GM20000 (cell line): ENCODE data around the gene NIPAL3.
"Not testable (repeated sequence)": the region's sequence is repeated elsewhere in the genome, so short reads cannot be mapped to it uniquely, and the experiment has no call there.

Source experiments
- DNase-seq: peaks from one replicate; pipeline ENCODE4 v3.0.0; 2012; ENCODE audit warnings: low spot score
- TF ChIP-seq, protein P1 (sequence below): IDR thresholded peaks from 2 replicates; pipeline ENCODE4 v1.5.1; 2012; ENCODE audit warnings: mild to moderate bottlenecking, control low read depth; ENCODE audit errors: extremely low read depth, missing control alignments

Gene NIPAL3

GRCh38 chr1:24513706-24514105 is 98.1 kb downstream of the NIPAL3 start:
- TF ChIP-seq, protein P1, sequence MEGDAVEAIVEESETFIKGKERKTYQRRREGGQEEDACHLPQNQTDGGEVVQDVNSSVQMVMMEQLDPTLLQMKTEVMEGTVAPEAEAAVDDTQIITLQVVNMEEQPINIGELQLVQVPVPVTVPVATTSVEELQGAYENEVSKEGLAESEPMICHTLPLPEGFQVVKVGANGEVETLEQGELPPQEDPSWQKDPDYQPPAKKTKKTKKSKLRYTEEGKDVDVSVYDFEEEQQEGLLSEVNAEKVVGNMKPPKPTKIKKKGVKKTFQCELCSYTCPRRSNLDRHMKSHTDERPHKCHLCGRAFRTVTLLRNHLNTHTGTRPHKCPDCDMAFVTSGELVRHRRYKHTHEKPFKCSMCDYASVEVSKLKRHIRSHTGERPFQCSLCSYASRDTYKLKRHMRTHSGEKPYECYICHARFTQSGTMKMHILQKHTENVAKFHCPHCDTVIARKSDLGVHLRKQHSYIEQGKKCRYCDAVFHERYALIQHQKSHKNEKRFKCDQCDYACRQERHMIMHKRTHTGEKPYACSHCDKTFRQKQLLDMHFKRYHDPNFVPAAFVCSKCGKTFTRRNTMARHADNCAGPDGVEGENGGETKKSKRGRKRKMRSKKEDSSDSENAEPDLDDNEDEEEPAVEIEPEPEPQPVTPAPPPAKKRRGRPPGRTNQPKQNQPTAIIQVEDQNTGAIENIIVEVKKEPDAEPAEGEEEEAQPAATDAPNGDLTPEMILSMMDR = no peak
- no peak for DNase-seq

DNA sequence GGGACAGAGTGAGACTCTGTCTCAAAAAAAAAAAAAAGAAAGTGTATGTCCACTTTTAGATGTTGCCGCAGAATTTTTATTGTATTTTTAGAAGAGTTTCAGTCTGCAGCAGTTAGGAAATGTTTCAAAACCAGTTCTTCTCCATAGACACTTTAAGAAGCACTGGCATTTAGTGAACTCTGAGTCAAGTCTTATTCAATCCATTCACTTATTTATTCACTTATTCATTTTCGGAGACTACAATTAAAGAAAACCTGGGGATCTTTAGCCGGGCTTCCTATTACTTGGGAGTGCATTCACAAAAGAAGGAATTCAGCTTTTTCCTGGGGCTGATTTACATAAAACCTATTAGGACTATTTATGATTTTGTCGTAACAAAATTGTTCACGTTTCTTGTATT is 99.3 kb downstream of the NIPAL3 start:
- DNase-seq = no peak
- TF ChIP-seq, protein P1 = no peak

GRCh38 chr1:24515671-24516209 is 100.1 kb downstream of the NIPAL3 start:
- DNase-seq = not testable (repeated sequence)

- TF ChIP-seq, protein P1 = no peak
- no peak for DNase-seq
These were observed 100.9 kb downstream of the NIPAL3 start for GRCh38 chr1:24516506-24516905.

GRCh38 chr1:24517898-24518297 is 102.3 kb downstream of the NIPAL3 start:
- DNase-seq = no peak
- TF ChIP-seq, protein P1 = no peak

- not testable (repeated sequence) for DNase-seq
These were observed 104.7 kb downstream of the NIPAL3 start for GRCh38 chr1:24520282-24520681.
